ENCODE results near the gene COL4A1. TPM values are rescaled to one million over a fixed set of nuclear protein-coding genes. Genes with fewer than 3 reads are reported as not detected.
A peak's percentile ranks its signal among the peaks of the same experiment; 100 is the strongest.

COL4A1 gene
- total and polyA plus RNA-seq, 4 donors: 162 to 377 (median 214) TPM

- Histone ChIP-seq H3K27ac (ENCODE audit: low read depth, low read length) (no peak overlapping the region), H3K4me3 (ENCODE audit: low read depth, low read length) (no peak overlapping the region), H3K27me3 (ENCODE audit: control insufficient read depth, insufficient read depth, low read length) (no peaks in the 10 kb centered on the region), H3K9me3 (ENCODE audit: control insufficient read depth, insufficient read depth, low read length) (no peaks in the 10 kb centered on the region), H3K36me3 (ENCODE audit: control insufficient read depth, insufficient read depth, low read length) (no peaks in the 10 kb centered on the region), H3K4me1 (ENCODE audit: control insufficient read depth, insufficient read depth, low read length) (peaks cover 3% of the 10 kb centered on the region)
- WGBS (ENCODE audit: insufficient coverage): no CpG with 5 or more reads among the region's 1 CpG
- DNase-seq (ENCODE audit: low read depth in 4 of 6, low spot score in 6 of 6): peak in 1 of 6 donors; percentile 74
These were observed 43.1 kb upstream of the COL4A1 start for GRCh38 chr13:110350049-110350448.

DNA sequence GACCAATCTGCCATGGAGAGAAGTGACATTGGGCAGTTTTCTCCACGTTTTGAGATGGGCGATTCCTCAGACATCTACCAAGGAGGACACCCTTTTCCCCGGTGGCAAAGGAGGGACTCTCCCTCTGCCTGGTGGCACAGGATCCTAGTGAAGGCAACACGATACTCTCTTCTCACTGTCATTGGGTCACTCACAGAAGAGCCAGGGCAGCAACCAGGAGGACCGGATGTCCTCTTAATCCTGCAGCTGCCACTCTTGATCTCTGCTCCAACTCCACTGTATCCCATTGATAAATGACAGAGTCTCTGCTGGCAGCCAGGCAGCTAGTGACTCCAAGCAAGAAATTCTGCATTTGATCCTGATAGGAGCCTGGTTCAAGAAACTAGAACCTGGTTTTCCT, 42.3 kb upstream of the COL4A1 start:
- Histone ChIP-seq H3K4me3 (ENCODE audit: low read depth, low read length) (no peak overlapping the region), H3K36me3 (ENCODE audit: control insufficient read depth, insufficient read depth, low read length) (no peaks in the 10 kb centered on the region), H3K4me1 (ENCODE audit: control insufficient read depth, insufficient read depth, low read length) (peaks cover 3% of the 10 kb centered on the region), H3K27ac (ENCODE audit: low read depth, low read length) (no peak overlapping the region), H3K9me3 (ENCODE audit: control insufficient read depth, insufficient read depth, low read length) (no peaks in the 10 kb centered on the region), H3K27me3 (ENCODE audit: control insufficient read depth, insufficient read depth, low read length) (no peaks in the 10 kb centered on the region)
- WGBS (ENCODE audit: insufficient coverage): 93% methylated on average over 5 of the region's 5 CpGs
- no peak for DNase-seq (ENCODE audit: low read depth in 4 of 6, low spot score in 6 of 6)

DNA sequence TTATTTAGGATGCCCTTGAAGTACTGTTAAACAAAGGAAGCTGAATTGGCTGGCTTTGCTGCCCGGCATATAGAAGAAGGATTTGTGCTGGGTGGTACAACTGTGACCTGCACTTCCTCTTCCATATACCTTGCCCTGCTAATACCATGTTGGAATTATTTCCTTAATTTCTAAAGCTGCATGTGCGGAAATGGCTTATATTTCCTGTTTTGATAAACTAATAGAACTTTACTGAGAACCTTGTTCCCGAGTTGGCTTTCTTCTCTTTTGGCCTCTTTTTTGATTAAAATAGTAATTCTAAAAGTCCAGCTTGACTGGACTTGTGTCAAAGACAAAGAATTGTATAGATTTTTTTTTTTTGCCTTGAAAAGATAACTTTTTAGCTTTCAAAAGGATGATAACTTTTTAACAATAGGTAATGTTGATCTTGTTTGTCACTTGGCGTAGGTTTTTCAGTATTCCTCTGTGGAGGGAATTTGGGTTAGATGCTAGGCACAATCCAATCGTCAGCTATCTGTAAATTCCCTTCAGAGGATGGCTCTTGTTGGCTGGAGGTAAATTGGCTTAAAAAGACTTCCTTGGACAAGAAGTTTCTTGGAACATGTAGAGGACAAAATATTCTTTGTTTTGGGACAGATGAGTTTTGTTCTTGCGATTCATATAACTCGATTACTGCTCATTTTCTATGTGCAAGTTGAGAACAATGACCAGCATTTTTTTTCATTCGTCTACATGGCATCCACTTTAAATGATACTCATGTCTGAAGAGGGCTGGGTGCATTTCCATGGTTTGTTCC, 41.5 kb upstream of the COL4A1 start:
- H3K9me3 ChIP-seq (ENCODE audit: control insufficient read depth, insufficient read depth, low read length): no peaks in the 10 kb centered on the region
- no peak for DNase-seq (ENCODE audit: low read depth in 4 of 6, low spot score in 6 of 6)
- H3K4me3 ChIP-seq (ENCODE audit: low read depth, low read length): no peak overlapping the region
- H3K27me3 ChIP-seq (ENCODE audit: control insufficient read depth, insufficient read depth, low read length): no peaks in the 10 kb centered on the region
- WGBS (ENCODE audit: insufficient coverage): no CpG with 5 or more reads among the region's 8 CpGs
- no peaks in the 10 kb centered on the region for H3K36me3 ChIP-seq (ENCODE audit: control insufficient read depth, insufficient read depth, low read length)
- no peak overlapping the region for H3K27ac ChIP-seq (ENCODE audit: low read depth, low read length)
- peaks cover 4% of the 10 kb centered on the region for H3K4me1 ChIP-seq (ENCODE audit: control insufficient read depth, insufficient read depth, low read length)

DNA sequence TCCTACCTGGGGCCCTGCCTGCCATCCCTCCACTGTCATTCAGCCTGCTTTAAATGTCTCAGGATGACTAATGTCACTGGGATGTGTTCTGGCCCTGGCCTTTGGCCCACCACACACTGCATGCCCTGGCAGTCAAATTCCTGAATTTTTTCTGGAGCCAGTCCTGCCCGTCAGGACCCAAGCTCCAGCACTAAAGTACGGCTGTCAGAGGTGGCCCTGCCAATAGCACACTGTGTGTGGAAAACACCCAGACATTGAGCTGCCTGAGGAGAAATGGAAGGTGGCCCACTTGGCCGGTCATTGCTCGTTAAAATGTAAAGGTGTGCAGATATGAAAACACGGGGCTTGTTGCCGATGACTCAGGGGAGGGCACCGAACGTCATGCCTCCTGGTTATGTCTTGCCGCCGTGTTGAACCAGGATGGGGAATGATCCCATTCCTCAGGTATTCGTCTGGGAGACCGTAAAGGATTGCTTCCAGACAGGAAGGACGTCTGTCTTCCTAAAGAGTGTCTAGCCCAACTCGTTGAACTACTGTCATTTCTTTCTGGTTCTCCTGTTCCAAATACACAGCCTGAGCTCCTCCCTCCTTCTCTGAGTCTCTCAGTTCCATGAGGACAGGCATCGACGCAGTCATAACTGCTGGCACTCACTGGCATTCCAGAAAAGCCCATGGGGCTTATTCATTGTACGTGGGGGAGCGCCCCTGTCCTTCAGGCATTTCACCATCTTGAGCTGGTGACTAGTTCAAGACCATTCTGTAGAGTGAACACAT, 40.8 kb upstream of the COL4A1 start:
- Histone ChIP-seq H3K27me3 (ENCODE audit: control insufficient read depth, insufficient read depth, low read length) (no peaks in the 10 kb centered on the region), H3K4me3 (ENCODE audit: low read depth, low read length) (no peak overlapping the region), H3K36me3 (ENCODE audit: control insufficient read depth, insufficient read depth, low read length) (no peaks in the 10 kb centered on the region), H3K27ac (ENCODE audit: low read depth, low read length) (no peak overlapping the region), H3K9me3 (ENCODE audit: control insufficient read depth, insufficient read depth, low read length) (no peaks in the 10 kb centered on the region), H3K4me1 (ENCODE audit: control insufficient read depth, insufficient read depth, low read length) (peaks cover 10% of the 10 kb centered on the region)
- no peak for DNase-seq (ENCODE audit: low read depth in 4 of 6, low spot score in 6 of 6)
- WGBS (ENCODE audit: insufficient coverage): 88% methylated on average over 18 of the region's 18 CpGs

- Histone ChIP-seq H3K27ac (ENCODE audit: low read depth, low read length) (no peak overlapping the region), H3K4me3 (ENCODE audit: low read depth, low read length) (no peak overlapping the region), H3K9me3 (ENCODE audit: control insufficient read depth, insufficient read depth, low read length) (no peaks in the 10 kb centered on the region), H3K27me3 (ENCODE audit: control insufficient read depth, insufficient read depth, low read length) (no peaks in the 10 kb centered on the region), H3K36me3 (ENCODE audit: control insufficient read depth, insufficient read depth, low read length) (no peaks in the 10 kb centered on the region), H3K4me1 (ENCODE audit: control insufficient read depth, insufficient read depth, low read length) (peaks cover 15% of the 10 kb centered on the region)
- 92% methylated on average over 3 of the region's 3 CpGs for WGBS (ENCODE audit: insufficient coverage)
- DNase-seq (ENCODE audit: low read depth in 4 of 6, low spot score in 6 of 6): no peak
These were observed 40.1 kb upstream of the COL4A1 start for GRCh38 chr13:110347088-110347487.

GRCh38 chr13:110346661-110347067, 39.7 kb upstream of the COL4A1 start:
- Histone ChIP-seq H3K27ac (ENCODE audit: low read depth, low read length) (no peak overlapping the region), H3K27me3 (ENCODE audit: control insufficient read depth, insufficient read depth, low read length) (no peaks in the 10 kb centered on the region), H3K36me3 (ENCODE audit: control insufficient read depth, insufficient read depth, low read length) (no peaks in the 10 kb centered on the region), H3K4me1 (ENCODE audit: control insufficient read depth, insufficient read depth, low read length) (peaks cover 15% of the 10 kb centered on the region), H3K9me3 (ENCODE audit: control insufficient read depth, insufficient read depth, low read length) (no peaks in the 10 kb centered on the region), H3K4me3 (ENCODE audit: low read depth, low read length) (no peak overlapping the region)
- WGBS (ENCODE audit: insufficient coverage): 94% methylated on average over 13 of the region's 17 CpGs
- no peak for DNase-seq (ENCODE audit: low read depth in 4 of 6, low spot score in 6 of 6)

DNA sequence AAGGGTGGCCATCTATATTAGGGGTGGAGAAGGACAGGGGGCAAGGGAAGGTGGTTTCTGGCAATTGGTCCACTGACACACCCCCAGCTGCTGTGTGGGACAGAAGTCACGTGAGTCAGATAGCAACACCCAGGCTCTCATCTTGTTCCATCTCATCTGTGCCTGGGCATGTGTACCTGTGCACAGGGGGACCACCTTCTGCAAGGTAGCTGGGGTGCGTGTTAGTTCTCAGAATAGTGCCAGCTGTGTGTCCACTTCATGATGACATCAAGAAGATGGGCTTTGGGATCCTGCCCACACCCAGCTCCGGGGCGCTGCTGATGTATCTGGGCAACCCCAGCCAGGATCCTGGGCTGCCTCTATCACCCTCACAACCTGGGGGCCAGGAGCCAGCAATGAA, 38.7 kb upstream of the COL4A1 start:
- Histone ChIP-seq H3K27me3 (ENCODE audit: control insufficient read depth, insufficient read depth, low read length) (no peaks in the 10 kb centered on the region), H3K27ac (ENCODE audit: low read depth, low read length) (no peak overlapping the region), H3K4me1 (ENCODE audit: control insufficient read depth, insufficient read depth, low read length) (peaks cover 24% of the 10 kb centered on the region), H3K9me3 (ENCODE audit: control insufficient read depth, insufficient read depth, low read length) (no peaks in the 10 kb centered on the region), H3K36me3 (ENCODE audit: control insufficient read depth, insufficient read depth, low read length) (no peaks in the 10 kb centered on the region), H3K4me3 (ENCODE audit: low read depth, low read length) (no peak overlapping the region)
- WGBS (ENCODE audit: insufficient coverage): 95% methylated on average over 4 of the region's 4 CpGs
- no peak for DNase-seq (ENCODE audit: low read depth in 4 of 6, low spot score in 6 of 6)

DNA sequence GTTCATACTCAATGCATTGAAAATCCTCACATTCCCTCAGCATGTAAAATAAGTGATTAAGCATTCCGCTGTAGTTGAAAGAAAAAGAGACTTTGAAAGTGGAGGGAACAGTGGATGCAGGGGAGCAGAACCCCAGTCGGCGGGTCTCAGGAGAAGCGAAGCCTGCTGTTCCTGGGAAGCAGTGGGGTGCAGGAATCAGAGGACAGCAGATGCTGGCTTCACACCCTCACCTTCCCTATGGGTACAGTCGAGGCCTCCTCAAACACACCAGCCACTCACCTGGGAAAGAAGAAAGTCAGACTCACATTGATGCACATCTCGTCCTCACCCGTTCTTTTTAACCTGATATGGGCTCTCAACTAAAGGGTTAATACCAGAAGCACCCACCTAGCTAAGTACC, 38.3 kb upstream of the COL4A1 start:
- peaks cover 28% of the 10 kb centered on the region for H3K4me1 ChIP-seq (ENCODE audit: control insufficient read depth, insufficient read depth, low read length)
- no peak for DNase-seq (ENCODE audit: low read depth in 4 of 6, low spot score in 6 of 6)
- no peaks in the 10 kb centered on the region for H3K9me3 ChIP-seq (ENCODE audit: control insufficient read depth, insufficient read depth, low read length)
- H3K27me3 ChIP-seq (ENCODE audit: control insufficient read depth, insufficient read depth, low read length): no peaks in the 10 kb centered on the region
- 100% methylated on average over 4 of the region's 7 CpGs for WGBS (ENCODE audit: insufficient coverage)
- no peak overlapping the region for H3K27ac ChIP-seq (ENCODE audit: low read depth, low read length)
- H3K4me3 ChIP-seq (ENCODE audit: low read depth, low read length): no peak overlapping the region
- no peaks in the 10 kb centered on the region for H3K36me3 ChIP-seq (ENCODE audit: control insufficient read depth, insufficient read depth, low read length)

GRCh38 chr13:110344320-110344719, 37.4 kb upstream of the COL4A1 start:
- 96% methylated on average over 3 of the region's 5 CpGs for WGBS (ENCODE audit: insufficient coverage)
- Histone ChIP-seq H3K27me3 (ENCODE audit: control insufficient read depth, insufficient read depth, low read length) (no peaks in the 10 kb centered on the region), H3K4me1 (ENCODE audit: control insufficient read depth, insufficient read depth, low read length) (peaks cover 32% of the 10 kb centered on the region), H3K9me3 (ENCODE audit: control insufficient read depth, insufficient read depth, low read length) (no peaks in the 10 kb centered on the region), H3K4me3 (ENCODE audit: low read depth, low read length) (no peak overlapping the region), H3K27ac (ENCODE audit: low read depth, low read length) (no peak overlapping the region), H3K36me3 (ENCODE audit: control insufficient read depth, insufficient read depth, low read length) (no peaks in the 10 kb centered on the region)
- DNase-seq (ENCODE audit: low read depth in 4 of 6, low spot score in 6 of 6): no peak
